GM19193 (cell line): ENCODE results near the gene ZPBP2.

Experiments used
- POLR2A ChIP-seq: IDR thresholded peaks from 4 replicates; pipeline ENCODE4 v1.6.1; 2011; ENCODE audit not compliant: insufficient read depth, insufficient read length; ENCODE audit errors: extremely low read depth

ZPBP2 gene

GRCh38 chr17:39841134-39841683 lies 26.8 kb upstream of the ZPBP2 start:
- no peak for TF ChIP-seq POLR2A

- no peak for TF ChIP-seq POLR2A
Observed at GRCh38 chr17:39845052-39845846, 22.8 kb upstream of the ZPBP2 start.

- TF ChIP-seq POLR2A, result no peak
Observed at GRCh38 chr17:39846205-39846604, 21.8 kb upstream of the ZPBP2 start.

- TF ChIP-seq POLR2A, result no peak
Observed at GRCh38 chr17:39848600-39848999, 19.4 kb upstream of the ZPBP2 start.

- no peak for TF ChIP-seq POLR2A
Observed at GRCh38 chr17:39852239-39852638, 15.8 kb upstream of the ZPBP2 start.

GRCh38 chr17:39854909-39855308 lies 13.1 kb upstream of the ZPBP2 start:
- TF ChIP-seq POLR2A, result no peak

GRCh38 chr17:39861235-39861634 lies 6.8 kb upstream of the ZPBP2 start:
- no peak for TF ChIP-seq POLR2A

GRCh38 chr17:39863244-39863917 lies 4.6 kb upstream of the ZPBP2 start:
- no peak for TF ChIP-seq POLR2A

GRCh38 chr17:39863918-39864746 lies 3.9 kb upstream of the ZPBP2 start, which contains the start of gene IKZF3:
Gene IKZF3 (minus strand): TSS chr17:39864312. CDS start chr17:39864126, 186 bp downstream.
- peak; percentile 82 for TF ChIP-seq POLR2A

GRCh38 chr17:39866013-39866730 lies 1.8 kb upstream of the ZPBP2 start:
- no peak for TF ChIP-seq POLR2A

GRCh38 chr17:39867084-39867879 lies 720 bp upstream of the ZPBP2 start:
- TF ChIP-seq POLR2A, result peak; percentile 40

GRCh38 chr17:39868554-39868942 lies 546 bp downstream of the ZPBP2 start:
- TF ChIP-seq POLR2A, result no peak

GRCh38 chr17:39870776-39871175 lies 2.8 kb downstream of the ZPBP2 start:
- no peak for TF ChIP-seq POLR2A
